Measurements from ENCODE around the gene DENND5A.
"Not testable (repeated sequence)": the region's sequence is repeated elsewhere in the genome, so short reads cannot be mapped to it uniquely, and the experiment has no call there.

DENND5A gene

DNA sequence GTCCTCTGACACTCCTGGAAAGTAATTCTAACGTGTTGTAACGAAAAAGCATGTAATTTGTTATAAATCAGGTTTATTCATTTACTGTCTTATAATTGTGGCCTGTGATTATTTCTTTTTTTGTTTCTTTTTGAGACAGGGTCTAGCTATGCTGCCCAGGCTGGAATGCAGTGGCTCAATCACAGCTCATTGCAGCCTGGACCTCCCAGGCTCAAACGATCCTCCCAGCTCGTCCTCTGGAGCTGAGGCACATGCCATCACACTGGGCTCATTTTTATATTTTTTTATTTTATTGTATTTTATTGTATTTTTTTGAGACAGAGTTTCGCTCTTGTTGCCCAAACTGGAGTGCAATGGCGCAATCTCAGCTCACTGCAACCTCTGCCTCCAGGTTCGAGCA lies 15.9 kb downstream of the DENND5A start:
- Histone ChIP-seq H3K9me3 (no peaks in the 10 kb centered on the region), H3K4me1 (ENCODE audit: control insufficient read depth in 1 of 2, insufficient read depth in 1 of 2, low read depth in 1 of 2, low read length in 1 of 2) (peaks cover 28 to 34% of the 10 kb centered on the region in 2 experiments), H3K27ac (no peak overlapping the region), H3K27me3 (no peaks in the 10 kb centered on the region), H3K4me3 (ENCODE audit: low read depth in 1 of 2, low read length in 1 of 2) (peak overlapping the region in 1 of 2 experiments; percentile 1), H3K36me3 (no peaks in the 10 kb centered on the region)
- TF ChIP-seq, protein P1, sequence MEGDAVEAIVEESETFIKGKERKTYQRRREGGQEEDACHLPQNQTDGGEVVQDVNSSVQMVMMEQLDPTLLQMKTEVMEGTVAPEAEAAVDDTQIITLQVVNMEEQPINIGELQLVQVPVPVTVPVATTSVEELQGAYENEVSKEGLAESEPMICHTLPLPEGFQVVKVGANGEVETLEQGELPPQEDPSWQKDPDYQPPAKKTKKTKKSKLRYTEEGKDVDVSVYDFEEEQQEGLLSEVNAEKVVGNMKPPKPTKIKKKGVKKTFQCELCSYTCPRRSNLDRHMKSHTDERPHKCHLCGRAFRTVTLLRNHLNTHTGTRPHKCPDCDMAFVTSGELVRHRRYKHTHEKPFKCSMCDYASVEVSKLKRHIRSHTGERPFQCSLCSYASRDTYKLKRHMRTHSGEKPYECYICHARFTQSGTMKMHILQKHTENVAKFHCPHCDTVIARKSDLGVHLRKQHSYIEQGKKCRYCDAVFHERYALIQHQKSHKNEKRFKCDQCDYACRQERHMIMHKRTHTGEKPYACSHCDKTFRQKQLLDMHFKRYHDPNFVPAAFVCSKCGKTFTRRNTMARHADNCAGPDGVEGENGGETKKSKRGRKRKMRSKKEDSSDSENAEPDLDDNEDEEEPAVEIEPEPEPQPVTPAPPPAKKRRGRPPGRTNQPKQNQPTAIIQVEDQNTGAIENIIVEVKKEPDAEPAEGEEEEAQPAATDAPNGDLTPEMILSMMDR (IDR thresholded peaks at IDR 0.05): no peak

DNA sequence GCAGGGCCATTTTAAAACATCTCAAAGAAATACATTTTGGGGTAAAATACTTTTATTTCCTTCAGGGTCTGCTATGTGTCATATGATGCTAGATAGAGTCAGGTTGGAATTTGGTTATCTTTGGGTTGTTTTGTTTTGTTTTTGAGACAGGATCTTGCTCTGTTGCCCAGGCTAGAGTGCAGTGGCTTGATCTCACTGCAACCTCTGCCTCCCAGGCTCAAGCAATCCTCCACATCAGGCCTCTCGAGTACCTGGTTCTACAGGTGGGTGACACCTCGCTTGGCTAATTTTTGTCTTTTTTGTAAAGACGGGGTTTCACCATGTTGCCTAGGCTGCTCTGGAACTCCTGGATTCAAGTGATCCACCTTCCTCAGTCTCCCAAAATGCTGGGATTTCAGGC lies 17.3 kb downstream of the DENND5A start:
- Histone ChIP-seq H3K4me1 (ENCODE audit: control insufficient read depth in 1 of 2, insufficient read depth in 1 of 2, low read depth in 1 of 2, low read length in 1 of 2) (peaks cover 28 to 34% of the 10 kb centered on the region in 2 experiments), H3K9me3 (no peaks in the 10 kb centered on the region), H3K36me3 (no peaks in the 10 kb centered on the region), H3K27ac (no peak overlapping the region), H3K27me3 (no peaks in the 10 kb centered on the region), H3K4me3 (ENCODE audit: low read depth in 1 of 2, low read length in 1 of 2) (no peak overlapping the region)
- TF ChIP-seq, protein P1 (IDR thresholded peaks at IDR 0.05): no peak

DNA sequence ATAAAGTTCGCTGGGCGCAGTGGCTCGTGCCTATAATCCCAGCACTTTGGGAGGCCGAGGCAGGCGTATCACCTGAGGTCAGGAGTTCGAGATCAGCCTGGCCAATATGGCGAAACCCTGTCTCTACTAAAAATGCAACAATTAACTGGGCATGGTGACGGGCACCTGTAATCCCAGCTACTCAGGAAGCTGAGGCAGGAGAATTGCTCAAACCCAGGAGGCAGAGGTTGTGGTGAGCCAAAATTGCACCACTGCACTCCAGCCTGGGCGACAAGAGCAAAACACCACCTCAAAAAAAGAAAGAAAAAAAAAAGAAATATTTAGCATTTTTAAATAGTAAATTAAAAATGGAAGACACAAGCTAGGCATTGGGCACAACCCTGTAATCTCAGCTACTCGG lies 28.9 kb downstream of the DENND5A start:
- H3K36me3 ChIP-seq, H3K9me3 ChIP-seq, H3K27me3 ChIP-seq: not testable (repeated sequence)
- Histone ChIP-seq H3K4me1 (ENCODE audit: control insufficient read depth in 1 of 2, insufficient read depth in 1 of 2, low read depth in 1 of 2, low read length in 1 of 2) (peaks cover 31 to 41% of the 10 kb centered on the region in 2 experiments), H3K4me3 (ENCODE audit: low read depth in 1 of 2, low read length in 1 of 2) (peak overlapping the region in 1 of 2 experiments; percentile 15), H3K27ac (peak overlapping the region; percentile 59)

DNA sequence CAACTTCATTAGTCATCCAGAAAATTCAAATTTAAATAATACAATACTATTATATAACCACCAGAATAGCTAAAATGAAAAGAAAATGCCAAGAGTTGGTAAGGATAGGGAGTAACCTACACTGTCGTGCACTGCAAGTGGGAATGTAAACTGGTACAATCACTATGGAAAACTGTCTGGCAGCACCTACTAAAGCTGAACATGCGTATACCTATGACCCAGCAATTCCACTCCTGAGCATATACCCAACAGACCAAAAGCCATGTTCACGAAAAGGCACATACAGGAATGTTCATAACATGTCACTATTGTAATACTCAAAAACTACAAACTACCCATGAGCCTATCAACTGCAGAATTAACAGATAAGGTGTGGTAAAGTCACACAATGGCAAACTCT lies 32.7 kb downstream of the DENND5A start:
- Histone ChIP-seq H3K27ac (no peak overlapping the region), H3K4me3 (ENCODE audit: low read depth in 1 of 2, low read length in 1 of 2) (no peak overlapping the region), H3K9me3 (no peaks in the 10 kb centered on the region), H3K36me3 (no peaks in the 10 kb centered on the region), H3K4me1 (ENCODE audit: control insufficient read depth in 1 of 2, insufficient read depth in 1 of 2, low read depth in 1 of 2, low read length in 1 of 2) (peaks cover 41 to 49% of the 10 kb centered on the region in 2 experiments), H3K27me3 (no peaks in the 10 kb centered on the region)
- TF ChIP-seq, protein P1 (IDR thresholded peaks at IDR 0.05): no peak

DNA sequence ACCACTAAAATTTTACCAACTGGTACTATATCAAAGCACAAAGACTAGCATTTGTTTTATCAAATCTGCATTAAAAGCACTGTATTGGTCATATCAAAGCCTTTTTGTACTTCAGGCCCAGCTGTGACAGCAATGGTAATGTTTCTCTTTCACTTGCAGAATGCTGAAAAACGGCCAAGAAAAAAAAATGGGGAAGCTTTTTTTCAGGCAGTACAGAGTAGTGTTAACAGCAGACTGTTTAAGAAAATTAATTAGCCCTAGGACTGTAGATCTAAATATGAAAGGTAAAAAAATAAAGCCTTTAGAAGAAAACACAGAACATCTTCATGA lies 33.3 kb downstream of the DENND5A start:
- H3K9me3 ChIP-seq: no peaks in the 10 kb centered on the region
- no peaks in the 10 kb centered on the region for H3K27me3 ChIP-seq
- H3K4me1 ChIP-seq (ENCODE audit: control insufficient read depth in 1 of 2, insufficient read depth in 1 of 2, low read depth in 1 of 2, low read length in 1 of 2): peaks cover 36 to 48% of the 10 kb centered on the region in 2 experiments
- TF ChIP-seq, protein P1 (IDR thresholded peaks at IDR 0.05): no peak
- peak overlapping the region in 1 of 2 experiments; percentile 14 for H3K4me3 ChIP-seq (ENCODE audit: low read depth in 1 of 2, low read length in 1 of 2)
- H3K27ac ChIP-seq: peak overlapping the region; percentile 76
- H3K36me3 ChIP-seq: no peaks in the 10 kb centered on the region

DNA sequence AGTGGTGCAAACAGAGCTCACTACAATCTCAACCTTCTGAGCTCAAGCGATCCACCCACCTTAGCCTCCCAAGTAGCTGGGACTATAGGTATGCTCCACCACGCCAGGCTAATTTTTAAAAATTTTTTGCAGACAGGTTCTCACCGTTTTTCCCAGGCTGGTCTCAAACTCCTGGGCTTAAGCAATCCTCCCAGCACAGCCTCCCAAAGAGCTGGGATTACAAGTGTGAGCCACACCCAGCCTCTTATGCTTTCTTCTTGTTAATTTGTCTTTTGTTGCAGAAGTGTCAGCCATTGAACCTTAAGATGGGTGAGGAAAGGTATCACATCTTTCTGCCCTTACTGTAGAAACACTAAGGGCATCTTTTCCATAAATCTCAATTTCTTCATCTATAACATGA lies 34.9 kb downstream of the DENND5A start:
- Histone ChIP-seq H3K27me3 (no peaks in the 10 kb centered on the region), H3K4me3 (ENCODE audit: low read depth in 1 of 2, low read length in 1 of 2) (no peak overlapping the region), H3K36me3 (no peaks in the 10 kb centered on the region), H3K9me3 (no peaks in the 10 kb centered on the region), H3K27ac (no peak overlapping the region), H3K4me1 (ENCODE audit: control insufficient read depth in 1 of 2, insufficient read depth in 1 of 2, low read depth in 1 of 2, low read length in 1 of 2) (peaks cover 34 to 48% of the 10 kb centered on the region in 2 experiments)
- TF ChIP-seq, protein P1 (IDR thresholded peaks at IDR 0.05): no peak
